Measurements from ENCODE around the gene SEPTIN10. TPM values are rescaled to one million over a fixed set of nuclear protein-coding genes. Genes with fewer than 3 reads are reported as not detected.

The SEPTIN10 gene
- total RNA-seq, 1 donor from 2014 or later = 90.8 TPM

DNA sequence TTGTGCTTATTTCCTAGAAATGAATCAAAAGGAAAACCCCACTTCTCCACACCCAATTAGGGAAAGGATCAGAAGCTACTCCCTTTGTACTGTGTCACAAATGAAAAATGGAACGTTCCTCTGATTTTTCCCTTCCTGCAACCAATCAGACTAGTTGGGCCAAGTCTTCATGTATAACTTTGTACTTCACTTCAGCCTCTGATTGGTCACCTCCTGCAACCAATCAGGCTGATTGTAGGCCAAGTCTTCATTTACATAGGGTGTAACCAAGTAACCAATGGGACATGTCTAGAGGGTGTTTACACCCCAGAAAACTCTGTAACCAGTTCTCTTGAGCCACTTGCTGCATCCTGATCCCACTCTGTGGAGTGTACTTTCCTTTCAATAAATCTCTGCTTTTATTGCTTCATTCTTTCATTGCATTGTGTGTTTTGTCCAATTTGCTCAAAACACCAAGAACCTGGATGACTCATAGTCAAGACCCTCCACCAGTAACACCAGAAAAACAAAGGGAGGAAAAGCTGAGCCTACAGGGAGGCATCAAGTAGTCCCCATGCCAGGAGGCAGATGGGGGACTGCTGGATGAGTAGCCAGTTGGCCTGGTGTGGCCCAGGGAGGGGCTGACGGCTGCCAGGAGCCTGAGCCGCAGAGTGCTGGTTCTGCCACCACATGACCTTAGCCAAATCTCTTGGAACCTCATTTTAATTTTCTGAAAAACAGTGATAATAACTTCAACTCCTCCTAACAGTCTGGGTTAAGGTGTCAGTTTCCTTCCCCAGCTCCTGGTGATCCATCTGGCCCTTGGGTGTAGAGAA, 46.5 kb upstream of the SEPTIN10 start:
- Mint-ChIP-seq H3K4me3 (ENCODE audit: unreplicated experiment) (no peak overlapping the region), H3K27ac (ENCODE audit: unreplicated experiment) (no peak overlapping the region), H3K4me1 (ENCODE audit: low read depth, unreplicated experiment) (peaks cover 1% of the 10 kb centered on the region), H3K36me3 (ENCODE audit: low read depth, unreplicated experiment) (no peaks in the 10 kb centered on the region), H3K27me3 (ENCODE audit: low read depth, unreplicated experiment) (peaks cover 8% of the 10 kb centered on the region), H3K9me3 (ENCODE audit: unreplicated experiment) (no peaks in the 10 kb centered on the region)
- FAIRE-seq = no peak
- H2AFZ ChIP-seq (ENCODE audit: low read depth, low read length) = no peak overlapping the region
- no peak overlapping the region for H3K27ac ChIP-seq (ENCODE audit: low read depth, low read length)
- TF ChIP-seq, protein P1, sequence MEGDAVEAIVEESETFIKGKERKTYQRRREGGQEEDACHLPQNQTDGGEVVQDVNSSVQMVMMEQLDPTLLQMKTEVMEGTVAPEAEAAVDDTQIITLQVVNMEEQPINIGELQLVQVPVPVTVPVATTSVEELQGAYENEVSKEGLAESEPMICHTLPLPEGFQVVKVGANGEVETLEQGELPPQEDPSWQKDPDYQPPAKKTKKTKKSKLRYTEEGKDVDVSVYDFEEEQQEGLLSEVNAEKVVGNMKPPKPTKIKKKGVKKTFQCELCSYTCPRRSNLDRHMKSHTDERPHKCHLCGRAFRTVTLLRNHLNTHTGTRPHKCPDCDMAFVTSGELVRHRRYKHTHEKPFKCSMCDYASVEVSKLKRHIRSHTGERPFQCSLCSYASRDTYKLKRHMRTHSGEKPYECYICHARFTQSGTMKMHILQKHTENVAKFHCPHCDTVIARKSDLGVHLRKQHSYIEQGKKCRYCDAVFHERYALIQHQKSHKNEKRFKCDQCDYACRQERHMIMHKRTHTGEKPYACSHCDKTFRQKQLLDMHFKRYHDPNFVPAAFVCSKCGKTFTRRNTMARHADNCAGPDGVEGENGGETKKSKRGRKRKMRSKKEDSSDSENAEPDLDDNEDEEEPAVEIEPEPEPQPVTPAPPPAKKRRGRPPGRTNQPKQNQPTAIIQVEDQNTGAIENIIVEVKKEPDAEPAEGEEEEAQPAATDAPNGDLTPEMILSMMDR (IDR thresholded peaks at IDR 0.05; ENCODE audit: insufficient read depth, low read depth, low read length) = no peak
- no peak for TF ChIP-seq EZH2 (IDR thresholded peaks at IDR 0.05; ENCODE audit: insufficient read depth, low read length)
- H3K4me1 ChIP-seq (ENCODE audit: insufficient read depth, low read length) = no peaks in the 10 kb centered on the region
- H3K36me3 ChIP-seq (ENCODE audit: insufficient read depth, low read length) = no peaks in the 10 kb centered on the region
- no peak for DNase-seq (ENCODE audit: low read depth)
- H3K79me2 ChIP-seq (ENCODE audit: insufficient read depth, low read length) = no peaks in the 10 kb centered on the region
- H3K4me3 ChIP-seq (ENCODE audit: insufficient read depth, low read depth, low read length) = no peak overlapping the region
- H3K9me3 ChIP-seq (ENCODE audit: insufficient read depth, low read depth, low read length) = no peaks in the 10 kb centered on the region
- H4K20me1 ChIP-seq (ENCODE audit: insufficient read depth, low read length) = no peaks in the 10 kb centered on the region
- H3K9ac ChIP-seq (ENCODE audit: low read length) = no peak overlapping the region
- no peak overlapping the region for H3K4me2 ChIP-seq (ENCODE audit: low read length)
- no peaks in the 10 kb centered on the region for H3K27me3 ChIP-seq (ENCODE audit: insufficient read depth, low read length)

DNA sequence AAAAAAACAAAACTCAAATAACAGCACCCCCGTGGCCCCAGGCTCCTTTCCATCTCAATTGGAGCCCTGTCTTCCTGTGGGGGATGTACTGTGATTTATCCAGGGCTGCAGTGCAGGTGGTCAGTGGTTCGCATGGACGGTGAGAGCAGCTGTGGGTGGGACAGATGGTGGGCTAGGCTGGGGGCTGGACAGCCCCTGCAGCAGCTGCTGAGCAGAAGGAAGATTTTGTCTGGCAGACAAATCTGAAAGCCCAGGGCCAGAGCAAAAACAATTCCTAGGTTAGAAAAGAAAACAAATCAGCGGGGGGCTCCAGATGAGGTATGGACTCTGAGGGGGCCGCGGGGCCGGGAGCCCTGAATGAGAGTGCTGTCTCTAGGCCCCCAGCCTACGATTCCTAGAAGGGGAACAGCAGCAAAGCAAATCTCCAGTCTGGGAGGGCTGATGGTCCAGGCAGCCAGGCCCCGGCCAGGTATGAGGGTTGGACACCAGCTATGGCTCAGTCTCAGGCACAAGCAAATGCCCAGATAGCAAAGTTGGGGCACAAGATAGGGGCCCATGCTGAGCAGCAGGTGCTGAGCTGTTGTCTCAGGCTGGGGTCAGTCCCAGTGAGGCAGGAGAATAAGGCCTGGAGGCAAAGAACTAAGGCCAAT, 45.8 kb upstream of the SEPTIN10 start:
- no peak overlapping the region for H3K4me3 Mint-ChIP-seq (ENCODE audit: unreplicated experiment)
- no peak overlapping the region for H3K27ac ChIP-seq (ENCODE audit: low read depth, low read length)
- no peaks in the 10 kb centered on the region for H4K20me1 ChIP-seq (ENCODE audit: insufficient read depth, low read length)
- no peak overlapping the region for H3K4me2 ChIP-seq (ENCODE audit: low read length)
- no peaks in the 10 kb centered on the region for H3K36me3 Mint-ChIP-seq (ENCODE audit: low read depth, unreplicated experiment)
- H3K4me1 ChIP-seq (ENCODE audit: insufficient read depth, low read length) = no peaks in the 10 kb centered on the region
- no peaks in the 10 kb centered on the region for H3K79me2 ChIP-seq (ENCODE audit: insufficient read depth, low read length)
- no peaks in the 10 kb centered on the region for H3K36me3 ChIP-seq (ENCODE audit: insufficient read depth, low read length)
- peaks cover 3% of the 10 kb centered on the region for H3K4me1 Mint-ChIP-seq (ENCODE audit: low read depth, unreplicated experiment)
- no peak overlapping the region for H2AFZ ChIP-seq (ENCODE audit: low read depth, low read length)
- FAIRE-seq = no peak
- H3K9me3 Mint-ChIP-seq (ENCODE audit: unreplicated experiment) = no peaks in the 10 kb centered on the region
- peaks cover 8% of the 10 kb centered on the region for H3K27me3 Mint-ChIP-seq (ENCODE audit: low read depth, unreplicated experiment)
- no peak overlapping the region for H3K4me3 ChIP-seq (ENCODE audit: insufficient read depth, low read depth, low read length)
- TF ChIP-seq EZH2 (IDR thresholded peaks at IDR 0.05; ENCODE audit: insufficient read depth, low read length) = no peak
- TF ChIP-seq, protein P1 (IDR thresholded peaks at IDR 0.05; ENCODE audit: insufficient read depth, low read depth, low read length) = no peak
- no peak for DNase-seq (ENCODE audit: low read depth)
- no peaks in the 10 kb centered on the region for H3K9me3 ChIP-seq (ENCODE audit: insufficient read depth, low read depth, low read length)
- H3K27me3 ChIP-seq (ENCODE audit: insufficient read depth, low read length) = no peaks in the 10 kb centered on the region
- H3K9ac ChIP-seq (ENCODE audit: low read length) = no peak overlapping the region
- no peak overlapping the region for H3K27ac Mint-ChIP-seq (ENCODE audit: unreplicated experiment)

DNA sequence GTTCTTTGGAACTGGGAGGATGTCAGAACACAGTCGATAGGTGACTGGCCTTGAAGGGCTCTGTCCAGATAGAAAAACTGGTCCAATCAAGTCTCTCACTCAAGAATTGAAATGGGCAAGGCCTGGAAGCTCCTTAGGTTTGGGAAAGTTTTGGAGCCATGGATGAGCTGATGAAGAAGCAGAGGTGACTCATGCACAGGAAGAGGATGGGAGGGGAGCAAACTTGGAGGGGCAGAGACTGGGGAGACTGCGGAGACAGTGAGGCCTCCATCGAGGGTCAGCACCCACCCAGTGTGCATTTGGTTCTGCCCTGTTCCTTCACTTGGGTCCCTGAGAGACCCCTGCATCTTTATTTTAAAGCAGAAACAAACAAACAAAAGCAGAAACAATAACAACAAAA, 41.5 kb upstream of the SEPTIN10 start:
- Mint-ChIP-seq H3K9me3 (ENCODE audit: unreplicated experiment) (peaks cover 5% of the 10 kb centered on the region), H3K27ac (ENCODE audit: unreplicated experiment) (no peak overlapping the region), H3K4me1 (ENCODE audit: low read depth, unreplicated experiment) (peaks cover 8% of the 10 kb centered on the region), H3K4me3 (ENCODE audit: unreplicated experiment) (no peak overlapping the region), H3K36me3 (ENCODE audit: low read depth, unreplicated experiment) (no peaks in the 10 kb centered on the region), H3K27me3 (ENCODE audit: low read depth, unreplicated experiment) (peaks cover 3% of the 10 kb centered on the region)
- FAIRE-seq (no peak), DNase-seq (ENCODE audit: low read depth) (no peak)
- Histone ChIP-seq H4K20me1 (ENCODE audit: insufficient read depth, low read length) (no peaks in the 10 kb centered on the region), H3K79me2 (ENCODE audit: insufficient read depth, low read length) (no peaks in the 10 kb centered on the region), H3K4me1 (ENCODE audit: insufficient read depth, low read length) (no peaks in the 10 kb centered on the region), H3K36me3 (ENCODE audit: insufficient read depth, low read length) (no peaks in the 10 kb centered on the region), H3K4me2 (ENCODE audit: low read length) (no peak overlapping the region), H2AFZ (ENCODE audit: low read depth, low read length) (no peak overlapping the region), H3K4me3 (ENCODE audit: insufficient read depth, low read depth, low read length) (no peak overlapping the region), H3K27me3 (ENCODE audit: insufficient read depth, low read length) (no peaks in the 10 kb centered on the region), H3K9ac (ENCODE audit: low read length) (no peak overlapping the region), H3K27ac (ENCODE audit: low read depth, low read length) (no peak overlapping the region), H3K9me3 (ENCODE audit: insufficient read depth, low read depth, low read length) (no peaks in the 10 kb centered on the region)
- TF ChIP-seq, protein P1 (IDR thresholded peaks at IDR 0.05; ENCODE audit: insufficient read depth, low read depth, low read length) = no peak
- TF ChIP-seq EZH2 (IDR thresholded peaks at IDR 0.05; ENCODE audit: insufficient read depth, low read length) = no peak

All from astrocyte (in vitro differentiated cells and primary cell).